ENCODE results near the gene EPHB2.

DNA sequence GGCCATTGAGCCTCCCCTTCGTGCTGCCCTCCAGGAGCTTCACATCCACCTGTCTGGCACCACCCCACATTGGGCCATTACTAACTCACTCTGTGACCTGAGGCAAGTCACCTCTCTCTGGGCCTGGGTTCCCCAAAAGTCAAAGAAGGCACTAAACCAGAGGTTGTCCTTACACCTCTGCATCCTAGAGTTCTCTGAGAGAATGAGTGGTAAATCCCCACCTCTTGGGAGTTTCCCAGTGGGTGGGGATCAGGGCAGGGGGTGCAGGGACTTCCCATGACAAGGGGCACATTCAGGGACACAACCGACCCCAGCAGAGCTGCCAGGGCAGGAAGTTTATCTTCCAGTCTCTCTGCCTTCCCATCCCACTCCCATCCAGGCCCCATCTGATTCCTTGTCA, 99.7 kb downstream of the EPHB2 start:
- TF ChIP-seq, protein P1, sequence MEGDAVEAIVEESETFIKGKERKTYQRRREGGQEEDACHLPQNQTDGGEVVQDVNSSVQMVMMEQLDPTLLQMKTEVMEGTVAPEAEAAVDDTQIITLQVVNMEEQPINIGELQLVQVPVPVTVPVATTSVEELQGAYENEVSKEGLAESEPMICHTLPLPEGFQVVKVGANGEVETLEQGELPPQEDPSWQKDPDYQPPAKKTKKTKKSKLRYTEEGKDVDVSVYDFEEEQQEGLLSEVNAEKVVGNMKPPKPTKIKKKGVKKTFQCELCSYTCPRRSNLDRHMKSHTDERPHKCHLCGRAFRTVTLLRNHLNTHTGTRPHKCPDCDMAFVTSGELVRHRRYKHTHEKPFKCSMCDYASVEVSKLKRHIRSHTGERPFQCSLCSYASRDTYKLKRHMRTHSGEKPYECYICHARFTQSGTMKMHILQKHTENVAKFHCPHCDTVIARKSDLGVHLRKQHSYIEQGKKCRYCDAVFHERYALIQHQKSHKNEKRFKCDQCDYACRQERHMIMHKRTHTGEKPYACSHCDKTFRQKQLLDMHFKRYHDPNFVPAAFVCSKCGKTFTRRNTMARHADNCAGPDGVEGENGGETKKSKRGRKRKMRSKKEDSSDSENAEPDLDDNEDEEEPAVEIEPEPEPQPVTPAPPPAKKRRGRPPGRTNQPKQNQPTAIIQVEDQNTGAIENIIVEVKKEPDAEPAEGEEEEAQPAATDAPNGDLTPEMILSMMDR (IDR thresholded peaks at IDR 0.05) = no peak
- TF ChIP-seq POLR2A (IDR thresholded peaks at IDR 0.05) = no peak
- no peak for TF ChIP-seq POLR2AphosphoS5 (IDR thresholded peaks at IDR 0.05; ENCODE audit: insufficient read depth in 1 of 2, low read depth in 1 of 2)

Data from vagina (tissue), 2 donors.